GM12878 (cell line): ENCODE measurements around the gene RAB26. TPM values are rescaled to one million over a fixed set of nuclear protein-coding genes. Genes with fewer than 3 reads are reported as not detected.

Experiments
- ATAC-seq: fragments of 200-7000 bp; cut with Tn5 transposase; 3 replicates; pipeline ENCODE4 v1.9.1; 2020; ENCODE audit warnings: mild to moderate bottlenecking, moderate library complexity
- BruUV-seq: library from RNA; stranded (reverse); fragments of 400-500 nt; replicated peaks from 2 replicates; lab custom pipeline; 2021; lab: Mats Ljungman, UMichigan
- CTCF ChIA-PET: fragments of 300-600 bp; sonication (Branson Sonifier 250); formaldehyde crosslinking; extraction: SDS; loops from one replicate; lab custom pipeline; 2021; ENCODE audit warnings: inconsistent platforms; lab: Yijun Ruan, JAX
- POLR2A ChIA-PET: fragments of 350-600 bp; formaldehyde crosslinking; extraction: SDS; loops from one replicate; lab custom pipeline; 2021; ENCODE audit warnings: inconsistent platforms; lab: Charles Lee
- RAD21 ChIA-PET: fragments of 300-600 bp; sonication (Branson Sonifier 250); formaldehyde crosslinking; loops from one replicate; lab custom pipeline; 2023; ENCODE audit warnings: antibody characterized with exemption; ENCODE audit not compliant: unreplicated experiment; lab: Charles Lee
- SMC1A ChIA-PET: fragments of 300-600 bp; sonication (Branson Sonifier 250); formaldehyde crosslinking; loops from one replicate; lab custom pipeline; 2023; ENCODE audit not compliant: unreplicated experiment, uncharacterized antibody; lab: Charles Lee
- DNase-seq: peaks from one replicate; pipeline ENCODE4 v3.0.0-alpha.2; 2011; ENCODE audit warnings: low read depth, low spot score
- FAIRE-seq: peaks from 3 replicates; lab custom pipeline; 2011; peaks lifted over from hg19 to GRCh38; lab: Jason Lieb, UNC
- H2AFZ ChIP-seq: 2 replicates; pipeline ENCODE4 v1.6.0; 2011; ENCODE audit warnings: low read depth, low read length, control low read depth; ENCODE audit not compliant: control insufficient read depth
- H3K27ac ChIP-seq: 2 replicates; pipeline ENCODE4 v1.5.1; 2011; ENCODE audit warnings: control low read depth; ENCODE audit not compliant: control insufficient read depth, insufficient read depth
- H3K27me3 ChIP-seq, 2 experiments: replicated peaks in 1 of 2; 2 replicates each; pipeline versions ENCODE4 v1.6.0 to v1.6.1; 2011; ENCODE audit warnings: low read length in 1 of 2; ENCODE audit not compliant: control insufficient read depth in 2 of 2, insufficient read depth in 2 of 2
- H3K36me3 ChIP-seq, 2 experiments: 2 replicates each; pipeline ENCODE4 v1.5.1; 2011; ENCODE audit warnings: low read length in 1 of 2; ENCODE audit not compliant: control insufficient read depth in 2 of 2, insufficient read depth in 2 of 2
- H3K4me1 ChIP-seq: 2 replicates; pipeline ENCODE4 v1.6.1; 2011; ENCODE audit warnings: mild to moderate bottlenecking, low read length, moderate library complexity, mixed read lengths; ENCODE audit not compliant: control insufficient read depth, insufficient read depth
- H3K4me2 ChIP-seq: 2 replicates; pipeline ENCODE4 v1.6.0; 2011; ENCODE audit warnings: control low read depth; ENCODE audit not compliant: control insufficient read depth, insufficient read depth
- H3K4me3 ChIP-seq: fragments of 200-600 bp; sonication (generic); 2 replicates; pipeline ENCODE4 v1.5.1; 2016
- H3K79me2 ChIP-seq: 2 replicates; pipeline ENCODE4 v1.6.0; 2011; ENCODE audit warnings: low read length; ENCODE audit not compliant: control insufficient read depth, insufficient read depth
- H3K9ac ChIP-seq: 2 replicates; pipeline ENCODE4 v1.8.0; 2011; ENCODE audit warnings: low read length, control low read depth, mixed read lengths; ENCODE audit not compliant: control insufficient read depth, insufficient read depth
- H3K9me3 ChIP-seq: replicated peaks from 3 replicates; pipeline ENCODE4 v1.5.1; 2011; ENCODE audit warnings: mild to moderate bottlenecking, low read length; ENCODE audit not compliant: control insufficient read depth, insufficient read depth
- H4K20me1 ChIP-seq: 2 replicates; pipeline ENCODE4 v1.6.0; 2011; ENCODE audit not compliant: control insufficient read depth, insufficient read depth
- CREB1 ChIP-seq: IDR thresholded peaks from 2 replicates; pipeline ENCODE4 v1.6.1; 2012; ENCODE audit warnings: low read depth, mild to moderate bottlenecking, inconsistent platforms
- CTCF ChIP-seq, 3 experiments: IDR thresholded peaks in 2 of 3; conservative IDR thresholded peaks in 1 of 3; 2 replicates each; pipeline ENCODE4 v1.5.1; 2011; ENCODE audit warnings: low read depth in 3 of 3, low read length in 3 of 3, mild to moderate bottlenecking in 3 of 3, control low read depth in 2 of 3, moderate library complexity in 2 of 3, inconsistent platforms in 1 of 3, mixed read lengths in 1 of 3; ENCODE audit not compliant: control insufficient read depth in 2 of 3, insufficient read depth in 1 of 3; ENCODE audit errors: extremely low read depth in 1 of 3
- HDAC6 ChIP-seq: fragments of 200-600 bp; sonication (generic); IDR thresholded peaks from one replicate; pipeline ENCODE4 v1.8.0; 2017; ENCODE audit warnings: antibody characterized with exemption; ENCODE audit not compliant: unreplicated experiment
- HDGF ChIP-seq: fragments of 450-650 bp; IDR thresholded peaks from 2 replicates; pipeline ENCODE4 v1.6.1; 2016; ENCODE audit warnings: antibody characterized with exemption
- IKZF1 ChIP-seq: fragments of 450-650 bp; conservative IDR thresholded peaks from 2 replicates; pipeline ENCODE4 v1.6.1; 2017; ENCODE audit warnings: antibody characterized with exemption, mild to moderate bottlenecking
- JUNB ChIP-seq: IDR thresholded peaks from 2 replicates; pipeline ENCODE4 v1.6.1; 2016; ENCODE audit warnings: antibody characterized with exemption, mild to moderate bottlenecking
- MEF2B ChIP-seq: fragments of 450-650 bp; IDR thresholded peaks from 2 replicates; pipeline ENCODE4 v1.6.1; 2018; ENCODE audit warnings: mild to moderate bottlenecking, moderate library complexity; ENCODE audit not compliant: partially characterized antibody, poor library complexity, severe bottlenecking
- POLR2AphosphoS2 ChIP-seq: IDR thresholded peaks from 2 replicates; pipeline ENCODE4 v1.6.1; 2011; ENCODE audit warnings: low read depth, mild to moderate bottlenecking, low read length, improper control_type of control experiment, moderate library complexity
- POLR2AphosphoS5 ChIP-seq: IDR thresholded peaks from 2 replicates; pipeline ENCODE4 v1.6.1; 2011; ENCODE audit warnings: mild to moderate bottlenecking, low read length, inconsistent platforms
- SP1 ChIP-seq: IDR thresholded peaks from one replicate; pipeline ENCODE4 v1.6.1; 2011; ENCODE audit warnings: low read depth, low read length
- TCF3 ChIP-seq: IDR thresholded peaks from 2 replicates; pipeline ENCODE4 v1.6.1; 2012; ENCODE audit warnings: low read depth, mild to moderate bottlenecking, low read length, borderline replicate concordance; ENCODE audit not compliant: insufficient read depth
- ZNF622 ChIP-seq: fragments of 450-650 bp; IDR thresholded peaks from 2 replicates; pipeline ENCODE4 v1.6.1; 2017; ENCODE audit warnings: mild to moderate bottlenecking, inconsistent platforms
- WGBS: methylation state at CpG from one replicate; pipeline ENCODE4 v1.1.6; 2016; ENCODE audit warnings: low lambda C conversion rate; ENCODE audit not compliant: insufficient replicate concordance, insufficient coverage; ENCODE audit errors: missing lambda C conversion rate; 5-methylcytosine and 5-hydroxymethylcytosine counted together
- in situ Hi-C: fragments of 300-500 bp; cut with MboI; formaldehyde crosslinking; loops from 9 replicates; pipeline ENCODE4 v1.14.3; 2018; ENCODE audit warnings: mixed read lengths
- intact Hi-C: fragments of 100-400 bp; cut with micrococcal nuclease; formaldehyde crosslinking; loops from one replicate; pipeline ENCODE4 v1.14.2; 2022; ENCODE audit not compliant: unreplicated experiment
- polyA plus RNA-seq, 11 experiments: library from polyadenylated mRNA; depleted of rRNA in 4 of 11; unstranded in 6 of 11; stranded (reverse) in 5 of 11; fragments of >200 nt; fragmentation: Nextera tagmentation in 4 of 11; fragmentation: Illumina TruSeq in 1 of 11; extraction: Ambion mirVana in 4 of 11; extraction: Trizol in 1 of 11; gene quantifications; 1 replicate in 1 of 11; 2 replicates in 10 of 11; pipeline versions ENCODE4 v1.2.1 to v1.2.3, GENCODE V29; 2011 to 2016; ENCODE audit warnings: inconsistent platforms in 2 of 11, missing spikeins in 2 of 11, low read depth in 1 of 11
- total RNA-seq, 4 experiments: library from RNA; depleted of rRNA in 3 of 4; stranded (reverse); fragments of >200 nt in 3 of 4; fragmentation: Illumina TruSeq in 1 of 4; extraction: Trizol in 1 of 4; gene quantifications; 2 replicates each; pipeline versions ENCODE4 v1.2.1 to v1.2.3, GENCODE V29; 2013 to 2021
- TF ChIP-seq, protein P1 (sequence below): fragments of 450-650 bp; formaldehyde crosslinking; IDR thresholded peaks from 2 replicates; pipeline ENCODE4 v1.5.0; 2022; ENCODE audit warnings: mild to moderate bottlenecking, missing genetic modification characterization

The RAB26 gene
- total and polyA plus RNA-seq, 10 of the 15 experiments (the other 5 are each of a cell fraction or from before 2014, with no cell fraction given), result 0.13 to 4.5 (median 0.33) TPM; not detected in 1

- no peaks in the 10 kb centered on the region for H3K9me3 ChIP-seq
- peaks cover 47% of the 10 kb centered on the region for H3K4me1 ChIP-seq
- peak overlapping the region; percentile 98 for H3K4me3 ChIP-seq
- no TSS peak for BruUV-seq
- no peaks in the 10 kb centered on the region for H3K27me3 ChIP-seq
- peak overlapping the region; percentile 94 for H3K27ac ChIP-seq
- intact Hi-C loops (loop anchor here (5.0 kb wide), 1 partner anchor 146 kb away; the partner anchor contains the start of gene ZNF598), in situ Hi-C loops (no loop called here)
- ChIA-PET RAD21 (interaction anchor here (0.6 to 1.9 kb wide), 2 partner anchors 12 to 98 kb away, joined by 5 to 16 read pairs; partner anchors contain the start of gene ECI1), SMC1A (interaction anchor here (1.3 kb wide), 1 partner anchor 12 kb away, joined by 4 read pairs; no protein-coding TSS in a partner anchor), POLR2A (interaction anchor here (0.6 to 0.7 kb wide), 2 partner anchors 8 to 12 kb away, joined by 3 to 7 read pairs; no protein-coding TSS in a partner anchor), CTCF (interaction anchor here (0.6 to 1.6 kb wide), 11 partner anchors 8 to 289 kb away, joined by 3 to 6 read pairs (median 4); no protein-coding TSS in a partner anchor)
- H3K9ac ChIP-seq, result peak overlapping the region; percentile 100
- WGBS, result under 1% methylated on average over 25 of the region's 25 CpGs
- peaks cover 51% of the 10 kb centered on the region for H3K79me2 ChIP-seq
- FAIRE-seq (peak; percentile 52), ATAC-seq (peak; percentile 5), DNase-seq (no peak)
- no peak overlapping the region for H2AFZ ChIP-seq
- H4K20me1 ChIP-seq, result peaks cover 9% of the 10 kb centered on the region; the same call in 1 of the 2 replicates
- peak overlapping the region; percentile 75 for H3K4me2 ChIP-seq
- peaks cover 0 to 20% of the 10 kb centered on the region in 2 experiments; a peak in 2 of 4 replicates for H3K36me3 ChIP-seq
- TF ChIP-seq CTCF (IDR thresholded peaks at IDR 0.05 in 2 of 3, conservative IDR thresholded peaks at IDR 0.05 in 1 of 3; ENCODE audit: control insufficient read depth in 2 of 3, extremely low read depth in 1 of 3, insufficient read depth in 1 of 3, low read depth in 3 of 3, low read length in 3 of 3) (peak in 2 of 3 experiments; percentile 9 to 20; a peak in 1 of 6 replicates), HDAC6 (no peak), IKZF1 (0 out of 2 replicates have a peak, but pooled peaks have one; percentile 8), POLR2AphosphoS2 (no peak; the same call in 1 of the 2 replicates), MEF2B (no peak), SP1 (no peak), CREB1 (no peak), JUNB (no peak), TCF3 (0 out of 2 replicates have a peak, but pooled peaks have one; percentile 23), ZNF622 (no peak), POLR2AphosphoS5 (peak; percentile 56; the same call in 1 of the 2 replicates), HDGF (peak; percentile 60; the same call in 1 of the 2 replicates)
- TF ChIP-seq, protein P1, sequence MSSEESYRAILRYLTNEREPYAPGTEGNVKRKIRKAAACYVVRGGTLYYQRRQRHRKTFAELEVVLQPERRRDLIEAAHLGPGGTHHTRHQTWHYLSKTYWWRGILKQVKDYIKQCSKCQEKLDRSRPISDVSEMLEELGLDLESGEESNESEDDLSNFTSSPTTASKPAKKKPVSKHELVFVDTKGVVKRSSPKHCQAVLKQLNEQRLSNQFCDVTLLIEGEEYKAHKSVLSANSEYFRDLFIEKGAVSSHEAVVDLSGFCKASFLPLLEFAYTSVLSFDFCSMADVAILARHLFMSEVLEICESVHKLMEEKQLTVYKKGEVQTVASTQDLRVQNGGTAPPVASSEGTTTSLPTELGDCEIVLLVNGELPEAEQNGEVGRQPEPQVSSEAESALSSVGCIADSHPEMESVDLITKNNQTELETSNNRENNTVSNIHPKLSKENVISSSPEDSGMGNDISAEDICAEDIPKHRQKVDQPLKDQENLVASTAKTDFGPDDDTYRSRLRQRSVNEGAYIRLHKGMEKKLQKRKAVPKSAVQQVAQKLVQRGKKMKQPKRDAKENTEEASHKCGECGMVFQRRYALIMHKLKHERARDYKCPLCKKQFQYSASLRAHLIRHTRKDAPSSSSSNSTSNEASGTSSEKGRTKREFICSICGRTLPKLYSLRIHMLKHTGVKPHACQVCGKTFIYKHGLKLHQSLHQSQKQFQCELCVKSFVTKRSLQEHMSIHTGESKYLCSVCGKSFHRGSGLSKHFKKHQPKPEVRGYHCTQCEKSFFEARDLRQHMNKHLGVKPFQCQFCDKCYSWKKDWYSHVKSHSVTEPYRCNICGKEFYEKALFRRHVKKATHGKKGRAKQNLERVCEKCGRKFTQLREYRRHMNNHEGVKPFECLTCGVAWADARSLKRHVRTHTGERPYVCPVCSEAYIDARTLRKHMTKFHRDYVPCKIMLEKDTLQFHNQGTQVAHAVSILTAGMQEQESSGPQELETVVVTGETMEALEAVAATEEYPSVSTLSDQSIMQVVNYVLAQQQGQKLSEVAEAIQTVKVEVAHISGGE, result no peak
Measured at GRCh38 chr16:2152695-2153506, 4.5 kb downstream of the RAB26 start.
